Uterus (tissue), 2 donors: ENCODE data around the gene PRDM10.

ENCODE experiments used
- CTCF ChIP-seq, 4 experiments: fragments of 200-600 bp in 2 of 4; fragments of 450-650 bp in 2 of 4; sonication (generic) in 2 of 4; IDR thresholded peaks; one replicate each; pipeline ENCODE4 v1.5.1; 2016 to 2019; ENCODE audit warnings: antibody characterized with exemption in 4 of 4, mild to moderate bottlenecking in 2 of 4, moderate library complexity in 1 of 4
- POLR2A ChIP-seq, 2 donors: fragments of 450-650 bp; IDR thresholded peaks; one replicate each; pipeline ENCODE4 v1.6.1; 2016; ENCODE audit warnings: antibody characterized with exemption in 2 of 2, mild to moderate bottlenecking in 1 of 2, moderate library complexity in 1 of 2

DNA sequence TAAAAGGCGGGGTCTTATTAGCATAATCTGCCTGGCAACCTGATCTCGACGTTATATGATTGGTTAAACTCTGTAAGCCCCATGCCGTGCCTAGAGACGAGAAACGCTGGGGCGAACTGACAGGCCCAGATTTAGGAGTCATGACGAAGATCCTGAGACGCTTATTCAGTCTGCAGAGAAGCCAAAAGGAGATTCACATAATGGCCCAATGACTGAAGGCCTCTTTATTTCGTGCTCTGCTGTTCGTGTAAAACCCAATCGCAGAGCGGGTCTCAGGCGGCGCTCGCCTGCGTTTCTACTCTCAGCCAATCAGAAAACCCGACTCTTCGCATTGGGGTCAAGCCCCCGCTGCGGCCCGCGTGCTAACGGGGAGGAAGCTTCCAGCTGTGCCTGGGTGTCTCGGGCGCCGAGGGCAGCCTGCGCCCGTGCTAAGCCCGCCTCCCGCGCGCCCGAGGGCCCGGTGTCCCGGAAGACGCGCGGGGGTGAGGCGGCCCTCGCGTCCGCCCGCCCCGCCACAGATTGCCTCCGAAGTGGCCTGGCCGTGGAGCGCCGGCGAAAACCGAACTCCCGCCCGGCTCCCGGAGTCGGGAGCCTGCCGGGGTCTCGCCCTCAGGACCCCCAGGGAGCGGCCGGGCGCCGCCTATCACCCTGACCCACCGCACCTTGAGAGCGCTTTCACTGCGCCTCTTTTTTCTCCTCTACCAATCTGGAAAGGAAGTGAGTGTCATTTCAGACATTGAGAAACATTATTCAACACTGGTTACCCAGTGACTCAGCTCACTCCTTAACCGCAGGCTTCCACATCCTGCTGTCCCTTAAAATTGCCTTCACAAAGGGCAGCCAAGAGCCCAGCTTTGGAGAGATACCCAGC, 446 bp upstream of the PRDM10 start:
- TF ChIP-seq CTCF (IDR thresholded peaks at IDR 0.05) (peak in 2 of 4 experiments; percentile 10 to 28), POLR2A (IDR thresholded peaks at IDR 0.05) (peak; percentile 84 to 88)
